K562 treated with DMSO at 1 percent for 24 hours (cell line): ENCODE data around the gene VWC2L. TPM values are rescaled to one million over a fixed set of nuclear protein-coding genes. Genes with fewer than 3 reads are reported as not detected.

Source experiments
- total RNA-seq: library from RNA; unstranded; fragments of 300-600 nt; gene quantifications from 2 replicates; pipeline ENCODE4 v1.2.3, GENCODE V29; 2022; ENCODE audit warnings: low read depth; ENCODE audit not compliant: insufficient read depth

The VWC2L gene
- total RNA-seq, result not detected in 2 replicates

DNA sequence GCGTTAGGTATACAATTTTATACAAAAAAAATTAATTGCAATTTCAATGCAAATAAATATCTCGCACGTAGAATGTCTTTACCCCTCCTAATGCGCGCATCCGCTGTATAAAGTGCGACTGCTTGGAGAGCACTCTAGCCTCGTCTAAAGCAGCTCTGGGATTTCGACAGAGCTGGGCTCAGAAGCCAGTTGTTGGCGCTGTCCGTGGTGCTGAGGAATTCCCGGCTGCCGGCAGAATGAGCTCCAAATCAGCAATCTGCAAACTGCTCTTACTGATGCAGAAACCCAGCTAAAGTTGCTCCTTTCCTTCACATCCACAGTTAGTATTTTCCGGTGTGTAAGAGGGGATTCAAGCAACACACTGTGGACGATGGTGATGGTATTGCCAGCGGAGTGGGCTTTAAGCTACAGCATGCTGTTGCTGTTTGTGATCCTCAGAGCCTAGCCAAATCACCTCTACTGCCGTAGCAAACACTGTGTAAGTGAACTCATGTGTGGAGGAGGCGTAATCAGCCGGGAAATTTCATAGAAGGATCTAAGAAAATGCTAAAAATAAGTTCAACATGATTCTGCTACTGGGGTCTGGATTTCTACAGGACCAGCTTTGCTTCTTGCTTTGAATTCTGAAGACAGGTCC is at the start of gene VWC2L:
Gene VWC2L, plus strand, starts transcription at position 137 of the 637 bp plus-strand sequence. CDS start 3,140 bp downstream, outside the sequence.

